Calu3 (cell line): ENCODE measurements around the gene APOA5. TPM values are rescaled to one million over a fixed set of nuclear protein-coding genes. Genes with fewer than 3 reads are reported as not detected.

ENCODE experiments used
- BruUV-seq: library from RNA; stranded (reverse); fragments of 400-500 nt; replicated peaks from 2 replicates; lab custom pipeline; 2021; lab: Mats Ljungman, UMichigan
- CTCF ChIA-PET: fragments of 300-600 bp; sonication (Branson Sonifier 250); formaldehyde crosslinking; loops from one replicate; lab custom pipeline; 2022; ENCODE audit warnings: antibody characterized with exemption; lab: Charles Lee
- DNase-seq: peaks from one replicate; pipeline ENCODE4 v3.0.0; 2022
- H3K27ac Mint-ChIP-seq: one replicate; pipeline ENCODE4 v1.8.0; 2022; ENCODE audit warnings: mixed read lengths; ENCODE audit not compliant: unreplicated experiment
- H3K27me3 Mint-ChIP-seq: one replicate; pipeline ENCODE4 v1.8.0; 2022; ENCODE audit warnings: mixed read lengths; ENCODE audit not compliant: unreplicated experiment
- H3K36me3 Mint-ChIP-seq: one replicate; pipeline ENCODE4 v1.8.0; 2022; ENCODE audit warnings: mild to moderate bottlenecking, moderate library complexity, mixed read lengths; ENCODE audit not compliant: insufficient read depth, unreplicated experiment
- H3K4me1 Mint-ChIP-seq: one replicate; pipeline ENCODE4 v1.8.0; 2022; ENCODE audit warnings: mild to moderate bottlenecking, low read depth, mixed read lengths; ENCODE audit not compliant: unreplicated experiment
- H3K4me3 Mint-ChIP-seq: one replicate; pipeline ENCODE4 v1.8.0; 2022; ENCODE audit warnings: mild to moderate bottlenecking, low read depth, moderate library complexity, mixed read lengths; ENCODE audit not compliant: unreplicated experiment
- H3K9me3 Mint-ChIP-seq: one replicate; pipeline ENCODE4 v1.8.0; 2022; ENCODE audit warnings: low read depth, mixed read lengths; ENCODE audit not compliant: unreplicated experiment
- intact Hi-C: fragments of 100-400 bp; cut with micrococcal nuclease; formaldehyde crosslinking; loops from one replicate; pipeline ENCODE4 v1.10.0; 2022; ENCODE audit not compliant: unreplicated experiment
- total RNA-seq: library from RNA; stranded (reverse); gene quantifications from 2 replicates; pipeline ENCODE4 v1.2.3, GENCODE V29; 2022
- TF ChIP-seq, protein P1 (sequence below): fragments of 200-600 bp; IDR thresholded peaks from one replicate; pipeline ENCODE4 v1.8.0; 2022; ENCODE audit warnings: antibody characterized with exemption; ENCODE audit not compliant: unreplicated experiment

Gene APOA5
- total RNA-seq, 1 experiment from 2014 or later = not detected

DNA sequence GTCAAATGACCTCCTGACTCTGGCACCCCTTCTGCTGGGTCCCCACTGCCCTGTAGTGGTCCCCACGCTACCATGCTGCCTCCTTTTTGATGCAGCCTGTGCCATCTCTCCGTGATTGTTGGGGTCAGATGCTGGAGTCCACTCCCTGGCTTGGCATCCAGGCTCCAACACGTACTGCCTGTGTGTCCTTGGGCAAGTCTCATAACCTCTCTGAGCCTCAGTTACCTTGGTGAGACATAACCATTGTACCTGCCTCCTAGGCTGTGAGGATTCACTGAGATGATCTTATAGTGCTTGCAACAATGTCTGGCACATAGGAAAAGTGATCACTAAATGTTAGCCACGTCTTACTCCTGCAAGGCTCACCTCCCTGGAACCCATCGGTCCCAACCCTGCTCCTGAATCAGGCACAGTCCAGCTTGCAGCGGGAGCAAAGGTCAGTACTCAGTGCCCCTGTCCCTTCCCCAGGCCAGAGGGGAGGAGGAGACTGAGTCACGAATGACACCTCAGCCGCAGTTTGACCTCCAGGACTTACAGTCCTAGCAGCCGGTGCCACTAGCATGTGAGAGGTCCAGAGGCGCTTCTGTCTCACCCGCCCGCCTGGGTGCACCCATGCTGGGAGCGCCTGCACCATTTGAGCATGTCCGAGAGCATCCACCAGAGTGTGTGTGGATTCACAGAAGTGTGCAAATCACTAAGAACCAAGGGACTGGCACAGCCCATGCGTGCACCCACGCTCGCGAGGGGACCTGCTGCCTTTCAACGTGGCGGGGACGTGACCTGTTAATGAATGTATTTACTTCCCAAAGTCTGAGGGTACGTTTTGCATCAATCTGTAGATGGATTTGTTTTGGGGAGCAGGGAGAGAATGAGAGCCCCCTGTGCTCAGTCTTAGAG lies 34.4 kb upstream of the APOA5 start:
- no TSS peak for BruUV-seq
- Mint-ChIP-seq H3K27me3 (peaks cover 9% of the 10 kb centered on the region), H3K36me3 (no peaks in the 10 kb centered on the region), H3K9me3 (no peaks in the 10 kb centered on the region), H3K27ac (no peak overlapping the region), H3K4me1 (no peaks in the 10 kb centered on the region), H3K4me3 (no peak overlapping the region)
- TF ChIP-seq, protein P1, sequence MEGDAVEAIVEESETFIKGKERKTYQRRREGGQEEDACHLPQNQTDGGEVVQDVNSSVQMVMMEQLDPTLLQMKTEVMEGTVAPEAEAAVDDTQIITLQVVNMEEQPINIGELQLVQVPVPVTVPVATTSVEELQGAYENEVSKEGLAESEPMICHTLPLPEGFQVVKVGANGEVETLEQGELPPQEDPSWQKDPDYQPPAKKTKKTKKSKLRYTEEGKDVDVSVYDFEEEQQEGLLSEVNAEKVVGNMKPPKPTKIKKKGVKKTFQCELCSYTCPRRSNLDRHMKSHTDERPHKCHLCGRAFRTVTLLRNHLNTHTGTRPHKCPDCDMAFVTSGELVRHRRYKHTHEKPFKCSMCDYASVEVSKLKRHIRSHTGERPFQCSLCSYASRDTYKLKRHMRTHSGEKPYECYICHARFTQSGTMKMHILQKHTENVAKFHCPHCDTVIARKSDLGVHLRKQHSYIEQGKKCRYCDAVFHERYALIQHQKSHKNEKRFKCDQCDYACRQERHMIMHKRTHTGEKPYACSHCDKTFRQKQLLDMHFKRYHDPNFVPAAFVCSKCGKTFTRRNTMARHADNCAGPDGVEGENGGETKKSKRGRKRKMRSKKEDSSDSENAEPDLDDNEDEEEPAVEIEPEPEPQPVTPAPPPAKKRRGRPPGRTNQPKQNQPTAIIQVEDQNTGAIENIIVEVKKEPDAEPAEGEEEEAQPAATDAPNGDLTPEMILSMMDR = no peak
- CTCF ChIA-PET = no interaction called here
- no peak for DNase-seq
- intact Hi-C loops = no loop called here

- CTCF ChIA-PET = interaction anchor here (0.7 kb wide), 1 partner anchor 114 kb away, joined by 3 read pairs; no protein-coding TSS in a partner anchor
- no peaks in the 10 kb centered on the region for H3K4me1 Mint-ChIP-seq
- H3K27ac Mint-ChIP-seq = no peak overlapping the region
- intact Hi-C loops = no loop called here
- TF ChIP-seq, protein P1 = no peak
- no peaks in the 10 kb centered on the region for H3K36me3 Mint-ChIP-seq
- no peaks in the 10 kb centered on the region for H3K9me3 Mint-ChIP-seq
- no TSS peak for BruUV-seq
- H3K4me3 Mint-ChIP-seq = no peak overlapping the region
- DNase-seq = no peak
- peaks cover 10% of the 10 kb centered on the region for H3K27me3 Mint-ChIP-seq
Observed at GRCh38 chr11:116825434-116825833, 33.8 kb upstream of the APOA5 start.

DNA sequence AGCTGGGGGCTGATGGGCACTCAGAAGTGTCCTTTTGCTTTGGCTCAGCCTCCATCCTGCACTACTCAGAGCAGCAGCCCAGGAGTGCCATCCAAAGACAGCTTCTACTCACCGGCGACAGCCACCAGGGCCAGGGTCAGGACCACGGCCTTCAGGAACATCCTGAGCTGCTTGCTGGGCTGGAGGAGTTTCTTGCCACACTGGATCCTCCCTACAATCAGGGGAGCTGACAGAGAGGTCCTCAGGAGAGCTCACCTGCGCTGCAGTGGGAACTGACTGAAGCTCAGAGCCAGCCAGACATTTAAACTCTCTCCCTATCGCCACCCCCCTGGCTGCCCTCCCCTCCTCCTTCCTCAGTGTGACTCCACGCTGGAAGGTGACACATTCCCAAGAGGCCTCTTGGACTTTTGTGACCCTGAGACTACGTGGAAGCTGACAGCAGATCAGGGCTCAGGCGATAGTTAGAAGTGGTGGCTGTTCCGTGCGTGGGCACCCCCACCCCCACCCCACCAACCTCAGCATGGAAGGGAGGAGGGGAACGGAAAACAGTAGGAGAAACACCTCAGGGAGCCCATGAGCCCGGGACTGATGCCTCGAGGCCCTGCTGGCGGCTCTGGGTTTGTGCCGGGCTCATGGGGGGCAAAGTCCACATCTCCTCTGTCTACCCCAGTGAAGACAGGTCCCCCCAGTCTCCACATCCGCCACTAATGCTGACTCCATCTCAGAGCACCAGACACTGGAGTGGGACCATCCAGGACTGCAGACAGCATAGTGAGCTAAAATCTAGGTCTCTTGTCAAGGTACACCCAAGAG lies 31.6 kb upstream of the APOA5 start, which contains the start of gene APOA4:
APOA4 (minus strand) TSS at position 274 of the 813 bp plus-strand sequence; CDS start at position 161, 113 bp downstream.
- CTCF ChIA-PET = interaction anchor here (0.5 kb wide), 1 partner anchor 405 kb away, joined by 5 read pairs; no protein-coding TSS in a partner anchor
- no peak within 1 kb of the TSS for H3K4me3 Mint-ChIP-seq
- H3K27ac Mint-ChIP-seq = no peak within 1 kb of the TSS
- TF ChIP-seq, protein P1 = no peak
- no peaks in the 10 kb centered on the region for H3K36me3 Mint-ChIP-seq
- peaks cover 10% of the 10 kb centered on the region for H3K27me3 Mint-ChIP-seq
- intact Hi-C loops = no loop called here
- no peaks in the 10 kb centered on the region for H3K4me1 Mint-ChIP-seq
- BruUV-seq = no TSS peak
- DNase-seq = no peak
- no peaks in the 10 kb centered on the region for H3K9me3 Mint-ChIP-seq

DNA sequence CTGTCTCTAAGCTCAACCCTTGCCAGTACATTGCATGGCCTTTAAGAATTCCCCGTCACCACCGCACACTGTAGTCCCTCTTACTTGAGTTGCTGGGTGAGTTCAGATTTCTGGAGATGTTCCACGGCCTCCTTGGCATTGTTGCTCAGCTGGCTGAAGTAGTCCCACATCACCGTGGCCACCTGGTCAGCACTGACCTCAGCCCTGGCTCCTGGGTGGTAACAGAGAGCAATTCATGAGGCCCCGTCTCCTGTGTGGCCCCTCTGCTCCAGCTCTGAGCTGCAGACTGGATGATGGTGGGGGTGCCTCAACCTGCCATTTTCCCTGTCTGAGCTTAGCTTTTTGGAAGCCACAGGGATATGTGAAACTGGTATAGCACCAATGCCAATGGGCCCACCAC lies 30.9 kb upstream of the APOA5 start:
- no peaks in the 10 kb centered on the region for H3K4me1 Mint-ChIP-seq
- intact Hi-C loops = no loop called here
- H3K36me3 Mint-ChIP-seq = no peaks in the 10 kb centered on the region
- no TSS peak for BruUV-seq
- H3K27ac Mint-ChIP-seq = no peak overlapping the region
- no peaks in the 10 kb centered on the region for H3K9me3 Mint-ChIP-seq
- DNase-seq = no peak
- no peak overlapping the region for H3K4me3 Mint-ChIP-seq
- CTCF ChIA-PET = interaction anchor here (0.5 kb wide), 1 partner anchor 406 kb away, joined by 5 read pairs; no protein-coding TSS in a partner anchor
- TF ChIP-seq, protein P1 = no peak
- H3K27me3 Mint-ChIP-seq = peaks cover 10% of the 10 kb centered on the region
